GM19372 (cell line): ENCODE results near the gene SMAP2.

ENCODE experiments used
- ATAC-seq: cut with Tn5 transposase; IDR thresholded peaks from one replicate; pipeline ENCODE4 v1.9.1; 2021; ENCODE audit warnings: mild to moderate bottlenecking, low read depth, moderate library complexity; ENCODE audit not compliant: unreplicated experiment

Gene SMAP2

DNA sequence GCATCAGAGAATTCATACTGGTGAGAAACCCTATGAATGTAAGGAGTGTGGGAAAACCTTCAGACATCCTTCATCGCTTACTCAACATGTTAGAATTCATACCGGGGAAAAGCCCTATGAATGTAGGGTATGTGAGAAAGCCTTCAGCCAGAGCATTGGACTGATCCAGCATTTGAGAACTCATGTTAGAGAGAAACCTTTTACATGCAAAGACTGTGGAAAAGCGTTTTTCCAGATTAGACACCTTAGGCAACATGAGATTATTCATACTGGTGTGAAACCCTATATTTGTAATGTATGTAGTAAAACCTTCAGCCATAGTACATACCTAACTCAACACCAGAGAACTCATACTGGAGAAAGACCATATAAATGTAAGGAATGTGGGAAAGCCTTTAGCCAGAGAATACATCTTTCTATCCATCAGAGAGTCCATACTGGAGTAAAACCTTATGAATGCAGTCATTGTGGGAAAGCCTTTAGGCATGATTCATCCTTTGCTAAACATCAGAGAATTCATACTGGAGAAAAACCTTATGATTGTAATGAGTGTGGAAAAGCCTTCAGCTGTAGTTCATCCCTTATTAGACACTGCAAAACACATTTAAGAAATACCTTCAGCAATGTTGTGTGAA lies 89.5 kb downstream of the SMAP2 start:
- no peak for ATAC-seq

DNA sequence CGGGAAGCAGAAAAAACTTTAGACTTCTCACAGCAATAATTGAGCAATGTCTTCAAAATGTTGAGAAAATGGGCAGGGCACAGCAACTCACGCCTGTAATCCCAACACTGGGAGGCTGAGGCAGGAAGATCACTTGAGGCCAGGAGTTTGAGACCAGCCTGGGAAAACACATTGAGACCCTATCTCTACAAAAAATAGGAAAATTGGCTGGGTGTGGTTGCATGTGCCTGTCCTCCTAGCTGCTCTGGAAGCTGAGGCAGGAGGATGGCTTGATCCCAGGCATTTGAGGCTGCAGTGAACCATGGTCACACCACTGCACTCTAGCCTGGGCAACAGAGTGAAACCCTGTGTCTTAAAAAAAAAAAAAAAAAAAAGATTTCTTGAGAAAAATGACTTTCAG lies 95.8 kb downstream of the SMAP2 start:
- ATAC-seq: no peak
